ENCODE data around the gene GPC5. TPM values are rescaled to one million over a fixed set of nuclear protein-coding genes. Genes with fewer than 3 reads are reported as not detected.

GPC5 gene
- total RNA-seq, 1 donor from 2014 or later, result 0.99 TPM

GRCh38 chr13:91904005-91904404 is 505.6 kb downstream of the GPC5 start:
- no peak overlapping the region for H3K4me3 Mint-ChIP-seq (ENCODE audit: unreplicated experiment)
- peaks cover 2% of the 10 kb centered on the region for H3K27me3 Mint-ChIP-seq (ENCODE audit: low read depth)
- no peak for DNase-seq (ENCODE audit: low spot score)
- no peak for TF ChIP-seq CTCF (IDR thresholded peaks at IDR 0.05)
- no peak overlapping the region for H3K27ac Mint-ChIP-seq (ENCODE audit: unreplicated experiment)
- no peaks in the 10 kb centered on the region for H3K36me3 Mint-ChIP-seq (ENCODE audit: low read depth)
- H3K4me1 Mint-ChIP-seq (ENCODE audit: low read depth), result no peaks in the 10 kb centered on the region
- peaks cover 3% of the 10 kb centered on the region for H3K9me3 Mint-ChIP-seq (ENCODE audit: low read depth)

DNA sequence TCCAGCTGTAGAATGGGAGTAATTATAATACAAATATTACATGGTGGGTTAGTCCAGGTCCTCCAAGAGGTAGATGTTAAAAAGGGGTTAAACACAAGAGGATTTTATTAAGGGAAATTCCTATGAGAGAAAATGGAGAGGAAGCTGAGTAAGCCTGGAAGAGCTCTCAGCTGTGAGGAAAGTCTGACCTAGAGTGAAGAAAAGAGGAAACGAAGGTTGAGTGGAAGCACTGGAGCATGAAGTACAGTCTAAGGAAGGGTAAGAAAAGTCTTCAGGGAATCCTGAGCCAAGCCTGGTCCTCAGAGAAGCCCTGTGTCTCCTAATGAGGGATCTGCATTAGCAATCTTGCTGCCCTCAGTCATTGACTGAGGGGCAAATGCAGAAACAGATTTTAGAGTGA is 506.2 kb downstream of the GPC5 start:
- DNase-seq (ENCODE audit: low spot score), result no peak
- Mint-ChIP-seq H3K4me3 (ENCODE audit: unreplicated experiment) (no peak overlapping the region), H3K9me3 (ENCODE audit: low read depth) (peaks cover 3% of the 10 kb centered on the region), H3K27ac (ENCODE audit: unreplicated experiment) (no peak overlapping the region), H3K36me3 (ENCODE audit: low read depth) (no peaks in the 10 kb centered on the region), H3K27me3 (ENCODE audit: low read depth) (peaks cover 2% of the 10 kb centered on the region), H3K4me1 (ENCODE audit: low read depth) (no peaks in the 10 kb centered on the region)
- TF ChIP-seq CTCF (IDR thresholded peaks at IDR 0.05), result no peak

DNA sequence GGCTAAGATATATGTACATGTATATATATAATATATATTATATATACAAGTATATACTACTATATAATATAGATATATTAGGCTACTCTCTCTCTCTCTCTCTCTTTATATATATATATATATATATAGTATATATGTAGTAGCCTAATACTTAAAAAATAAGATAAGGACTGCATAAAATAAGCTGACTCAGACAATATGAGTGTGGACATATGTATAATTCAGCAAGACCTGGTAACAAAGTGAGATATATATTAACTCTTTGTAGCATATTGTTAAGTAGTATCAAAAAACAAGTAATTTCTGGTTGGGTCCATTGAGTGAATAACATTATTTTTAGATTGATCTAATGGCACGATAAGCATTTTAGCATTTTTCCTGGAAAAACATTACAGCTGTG is 509.0 kb downstream of the GPC5 start:
- DNase-seq (ENCODE audit: low spot score), result no peak
- Mint-ChIP-seq H3K36me3 (ENCODE audit: low read depth) (no peaks in the 10 kb centered on the region), H3K4me3 (ENCODE audit: unreplicated experiment) (no peak overlapping the region), H3K9me3 (ENCODE audit: low read depth) (peaks cover 3% of the 10 kb centered on the region), H3K4me1 (ENCODE audit: low read depth) (no peaks in the 10 kb centered on the region), H3K27ac (ENCODE audit: unreplicated experiment) (no peak overlapping the region), H3K27me3 (ENCODE audit: low read depth) (peaks cover 2% of the 10 kb centered on the region)
- no peak for TF ChIP-seq CTCF (IDR thresholded peaks at IDR 0.05)

GRCh38 chr13:91909617-91910016 is 511.2 kb downstream of the GPC5 start:
- no peak for TF ChIP-seq CTCF (IDR thresholded peaks at IDR 0.05)
- no peaks in the 10 kb centered on the region for H3K36me3 Mint-ChIP-seq (ENCODE audit: low read depth)

GRCh38 chr13:91922969-91923592 is 524.7 kb downstream of the GPC5 start:
- no peak overlapping the region for H3K4me3 Mint-ChIP-seq (ENCODE audit: unreplicated experiment)
- H3K36me3 Mint-ChIP-seq (ENCODE audit: low read depth), result no peaks in the 10 kb centered on the region
- no peaks in the 10 kb centered on the region for H3K9me3 Mint-ChIP-seq (ENCODE audit: low read depth)
- H3K27ac Mint-ChIP-seq (ENCODE audit: unreplicated experiment), result no peak overlapping the region
- H3K4me1 Mint-ChIP-seq (ENCODE audit: low read depth), result no peaks in the 10 kb centered on the region
- no peak for DNase-seq (ENCODE audit: low spot score)
- TF ChIP-seq CTCF (IDR thresholded peaks at IDR 0.05), result peak; percentile 46
- peaks cover 10% of the 10 kb centered on the region for H3K27me3 Mint-ChIP-seq (ENCODE audit: low read depth)

More at GRCh38 chr13:91909617-91910016, 511.2 kb downstream of the GPC5 start:
- Mint-ChIP-seq H3K4me3 (ENCODE audit: unreplicated experiment) (no peak overlapping the region), H3K27ac (ENCODE audit: unreplicated experiment) (no peak overlapping the region), H3K27me3 (ENCODE audit: low read depth) (peaks cover 2% of the 10 kb centered on the region), H3K9me3 (ENCODE audit: low read depth) (no peaks in the 10 kb centered on the region), H3K4me1 (ENCODE audit: low read depth) (no peaks in the 10 kb centered on the region)
- no peak for DNase-seq (ENCODE audit: low spot score)

Data from chondrocyte (in vitro differentiated cells).